GM08714 (cell line): ENCODE data around the gene RREB1.

ENCODE experiments used
- H3K4me3 ChIP-seq: fragments of 200-500 bp; sonication (Bioruptor generic); 2 replicates; pipeline ENCODE4 v1.5.1; 2014; ENCODE audit warnings: mild to moderate bottlenecking, low read length, inconsistent platforms
- ZNF274 ChIP-seq: IDR thresholded peaks from 2 replicates; pipeline ENCODE4 v1.6.1; 2012; ENCODE audit warnings: mild to moderate bottlenecking, low read depth, low read length

The RREB1 gene

DNA sequence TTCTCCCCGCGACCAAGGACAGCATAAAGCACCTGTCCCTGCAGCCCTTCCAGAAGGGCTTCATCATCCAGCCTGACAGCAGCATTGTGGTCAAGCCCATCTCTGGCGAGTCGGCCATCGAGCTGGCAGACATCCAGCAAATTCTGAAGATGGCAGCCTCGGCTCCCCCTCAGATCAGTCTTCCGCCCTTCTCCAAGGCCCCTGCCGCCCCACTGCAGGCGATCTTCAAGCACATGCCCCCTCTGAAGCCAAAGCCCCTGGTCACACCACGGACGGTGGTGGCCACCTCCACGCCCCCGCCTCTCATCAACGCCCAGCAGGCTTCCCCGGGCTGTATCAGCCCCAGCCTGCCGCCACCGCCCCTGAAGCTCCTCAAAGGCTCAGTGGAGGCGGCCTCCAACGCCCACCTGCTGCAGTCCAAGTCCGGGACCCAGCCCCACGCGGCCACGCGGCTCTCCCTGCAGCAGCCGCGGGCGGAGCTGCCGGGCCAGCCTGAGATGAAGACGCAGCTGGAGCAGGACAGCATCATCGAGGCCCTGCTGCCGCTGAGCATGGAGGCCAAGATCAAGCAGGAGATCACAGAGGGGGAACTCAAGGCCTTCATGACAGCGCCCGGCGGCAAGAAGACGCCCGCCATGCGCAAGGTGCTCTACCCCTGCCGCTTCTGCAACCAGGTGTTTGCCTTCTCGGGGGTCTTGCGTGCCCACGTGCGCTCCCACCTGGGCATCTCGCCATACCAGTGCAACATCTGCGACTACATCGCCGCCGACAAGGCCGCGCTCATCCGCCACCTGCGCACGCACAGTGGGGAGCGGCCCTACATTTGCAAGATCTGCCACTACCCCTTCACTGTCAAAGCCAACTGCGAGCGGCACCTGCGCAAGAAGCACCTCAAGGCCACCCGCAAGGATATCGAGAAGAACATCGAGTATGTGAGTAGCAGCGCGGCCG, 121.9 kb downstream of the RREB1 start:
- H3K4me3 ChIP-seq: no peak overlapping the region
- no peak for TF ChIP-seq ZNF274

DNA sequence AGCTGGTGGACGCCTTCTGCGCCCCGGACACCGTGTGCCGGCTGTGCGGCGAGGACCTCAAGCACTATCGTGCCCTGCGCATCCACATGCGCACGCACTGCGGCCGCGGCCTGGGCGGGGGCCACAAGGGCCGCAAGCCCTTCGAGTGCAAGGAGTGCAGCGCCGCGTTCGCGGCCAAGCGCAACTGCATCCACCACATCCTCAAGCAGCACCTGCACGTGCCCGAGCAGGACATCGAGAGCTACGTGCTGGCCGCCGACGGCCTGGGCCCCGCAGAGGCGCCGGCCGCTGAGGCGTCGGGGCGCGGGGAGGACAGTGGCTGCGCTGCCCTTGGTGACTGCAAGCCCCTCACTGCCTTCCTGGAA, 122.5 kb downstream of the RREB1 start:
- TF ChIP-seq ZNF274: no peak
- no peak overlapping the region for H3K4me3 ChIP-seq

DNA sequence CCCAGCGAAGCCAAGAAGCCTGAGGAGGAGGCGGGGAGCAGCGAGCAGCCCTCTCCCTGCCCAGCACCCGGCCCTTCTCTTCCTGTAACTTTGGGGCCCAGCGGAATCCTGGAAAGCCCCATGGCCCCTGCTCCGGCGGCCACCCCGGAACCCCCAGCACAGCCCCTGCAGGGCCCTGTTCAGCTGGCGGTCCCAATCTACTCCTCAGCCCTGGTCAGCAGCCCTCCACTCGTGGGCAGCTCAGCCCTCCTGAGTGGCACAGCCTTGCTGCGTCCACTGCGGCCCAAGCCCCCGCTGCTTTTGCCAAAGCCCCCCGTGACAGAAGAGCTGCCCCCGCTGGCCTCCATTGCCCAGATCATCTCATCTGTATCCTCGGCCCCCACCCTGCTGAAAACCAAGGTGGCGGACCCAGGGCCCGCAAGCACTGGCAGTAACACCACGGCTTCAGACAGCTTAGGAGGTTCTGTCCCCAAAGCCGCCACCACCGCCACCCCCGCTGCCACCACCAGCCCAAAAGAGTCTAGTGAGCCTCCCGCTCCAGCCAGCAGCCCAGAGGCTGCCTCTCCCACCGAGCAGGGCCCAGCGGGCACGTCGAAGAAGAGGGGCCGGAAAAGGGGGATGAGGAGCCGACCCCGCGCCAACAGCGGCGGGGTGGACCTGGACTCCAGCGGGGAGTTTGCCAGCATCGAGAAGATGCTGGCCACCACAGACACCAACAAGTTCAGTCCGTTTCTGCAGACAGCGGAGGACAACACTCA, 123.4 kb downstream of the RREB1 start:
- no peak overlapping the region for H3K4me3 ChIP-seq

DNA sequence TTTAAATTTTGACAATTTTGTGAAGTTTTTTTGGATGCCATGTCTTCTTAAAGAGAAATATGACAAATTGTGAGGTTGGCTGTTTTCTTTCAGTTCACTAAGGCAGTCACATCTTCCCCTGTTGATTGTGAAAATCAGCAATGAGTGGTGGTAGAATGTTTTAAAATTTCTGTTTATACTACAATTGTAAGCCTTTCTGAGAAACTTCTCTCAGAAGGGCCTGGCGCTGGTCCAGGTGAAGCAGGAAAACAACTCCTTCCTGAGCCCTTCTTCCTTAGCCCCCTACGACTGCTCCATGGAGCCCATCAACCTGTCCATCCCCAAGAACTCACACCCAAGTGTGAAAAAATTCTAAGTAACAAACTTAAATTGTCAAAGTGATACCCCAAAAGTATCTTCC, 124.6 kb downstream of the RREB1 start:
- H3K4me3 ChIP-seq: no peak overlapping the region
- TF ChIP-seq ZNF274: no peak

More for the DNA sequence above, 123.4 kb downstream of the RREB1 start:
- TF ChIP-seq ZNF274: no peak

DNA sequence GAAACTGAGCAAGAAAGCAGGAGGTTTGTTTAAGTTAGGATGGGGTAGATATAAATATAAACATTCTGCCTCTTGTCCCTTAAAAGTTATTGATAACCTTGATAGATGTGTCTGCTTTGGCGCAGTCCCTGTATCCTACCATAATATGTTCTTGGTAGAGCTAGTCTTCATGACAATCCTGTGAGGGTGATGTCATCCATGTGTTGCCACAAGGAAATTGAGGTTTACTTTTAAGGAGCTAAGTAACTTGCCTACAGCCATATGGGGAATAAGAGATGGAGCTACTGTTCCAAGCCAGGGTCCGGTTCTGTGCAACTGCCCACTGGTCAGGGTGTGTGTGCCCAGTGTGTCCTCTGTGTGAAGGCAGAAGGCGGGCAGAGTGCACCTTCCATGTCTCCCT, 126.8 kb downstream of the RREB1 start:
- TF ChIP-seq ZNF274: no peak
- H3K4me3 ChIP-seq: no peak overlapping the region

DNA sequence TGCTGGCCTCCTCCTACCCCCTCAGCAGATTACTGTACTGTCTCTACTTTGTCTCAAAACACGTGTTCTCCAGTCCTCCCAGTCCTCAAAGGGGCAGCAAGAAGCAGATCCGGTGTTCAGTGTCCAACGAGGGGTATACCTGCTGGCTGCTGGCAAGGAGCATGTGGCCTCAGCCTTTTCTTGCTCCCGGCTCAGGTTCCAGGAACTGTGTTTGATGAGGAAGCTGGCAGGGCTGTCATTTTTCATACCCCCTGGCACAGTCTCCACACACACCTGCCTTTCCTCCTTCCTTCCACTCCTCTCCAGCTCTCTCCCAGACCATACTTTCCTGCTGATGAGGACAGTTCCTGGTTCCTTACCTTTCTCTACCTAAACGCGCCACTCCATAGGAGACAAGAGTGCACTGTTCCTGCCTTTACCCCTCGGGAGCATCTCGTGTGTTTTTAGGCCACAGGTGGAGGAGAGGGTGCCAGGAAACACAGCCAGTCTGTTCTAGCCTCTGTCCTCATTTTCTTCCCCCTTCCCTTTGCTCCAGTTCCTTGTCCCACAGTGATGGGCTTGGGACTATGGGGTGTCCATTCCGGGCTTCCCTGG, 128.0 kb downstream of the RREB1 start:
- H3K4me3 ChIP-seq: no peak overlapping the region
- no peak for TF ChIP-seq ZNF274

DNA sequence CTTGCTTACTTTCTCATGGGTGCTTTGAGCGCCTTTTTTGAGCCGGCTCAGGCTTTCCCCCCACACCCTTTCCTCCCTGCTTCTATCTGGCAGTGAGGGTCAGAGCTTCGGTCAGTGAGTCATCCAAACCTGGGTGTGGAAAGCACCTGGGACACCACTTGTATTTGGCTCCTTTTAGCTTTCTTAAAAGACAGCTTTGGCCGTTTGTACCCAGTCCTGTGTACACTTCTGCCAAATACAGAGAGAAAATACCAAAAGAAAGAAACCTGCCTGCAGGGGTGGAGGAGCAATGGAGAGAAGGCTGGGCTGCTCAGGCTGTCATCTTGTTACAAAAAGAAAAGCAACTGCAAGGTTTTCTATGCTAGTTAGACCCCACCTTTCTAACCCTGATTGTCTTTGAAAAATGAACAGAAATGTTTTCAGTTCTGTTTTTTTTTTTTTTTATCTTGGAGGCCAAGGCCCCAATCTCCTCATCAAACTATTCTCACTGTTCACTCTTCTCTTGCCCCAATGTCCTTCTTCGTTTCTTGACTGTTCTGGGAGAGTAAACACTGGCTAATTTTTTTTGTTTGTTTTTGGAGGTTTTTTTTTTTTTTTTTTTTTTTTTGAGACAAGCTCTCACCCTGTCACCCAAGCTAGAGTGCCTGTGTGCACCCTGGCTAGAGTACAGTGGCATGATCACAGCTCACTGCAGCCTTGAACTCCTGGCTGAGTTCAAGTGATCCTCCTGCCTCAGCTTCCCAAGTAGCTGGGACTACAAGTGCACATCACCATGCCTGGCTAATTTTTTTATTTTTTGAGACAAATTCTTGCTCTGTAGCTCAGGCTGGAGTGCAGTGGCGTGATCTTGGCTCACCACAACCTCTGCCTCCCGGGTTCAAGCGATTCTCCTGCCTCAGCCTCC, 128.8 kb downstream of the RREB1 start:
- no peak for TF ChIP-seq ZNF274
- H3K4me3 ChIP-seq: no peak overlapping the region

DNA sequence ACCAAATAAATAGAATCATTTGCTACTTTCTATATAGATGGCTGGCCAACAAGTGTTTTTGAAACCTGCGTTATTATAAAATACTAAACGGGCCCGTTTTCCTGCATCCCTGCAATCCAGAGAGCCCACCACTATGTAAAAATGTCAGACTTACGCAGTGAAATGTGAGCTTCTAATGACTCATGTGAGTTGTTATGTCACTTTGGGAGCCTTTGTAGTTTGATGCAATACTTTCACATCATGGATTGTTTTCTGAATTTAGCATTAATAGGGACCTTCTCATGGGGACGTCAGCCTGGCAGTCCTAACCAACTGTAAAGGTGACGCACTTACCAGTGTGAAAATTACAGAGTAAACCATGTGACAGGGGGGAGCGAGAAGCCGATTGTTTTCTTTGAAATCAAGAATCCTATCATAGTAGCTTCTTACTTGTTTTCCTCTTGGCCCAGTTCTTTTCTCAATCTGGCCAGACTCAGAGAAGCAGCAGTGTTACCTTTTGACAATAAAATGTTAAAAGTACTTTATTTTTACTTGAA, 130.0 kb downstream of the RREB1 start:
- no peak overlapping the region for H3K4me3 ChIP-seq
- no peak for TF ChIP-seq ZNF274

DNA sequence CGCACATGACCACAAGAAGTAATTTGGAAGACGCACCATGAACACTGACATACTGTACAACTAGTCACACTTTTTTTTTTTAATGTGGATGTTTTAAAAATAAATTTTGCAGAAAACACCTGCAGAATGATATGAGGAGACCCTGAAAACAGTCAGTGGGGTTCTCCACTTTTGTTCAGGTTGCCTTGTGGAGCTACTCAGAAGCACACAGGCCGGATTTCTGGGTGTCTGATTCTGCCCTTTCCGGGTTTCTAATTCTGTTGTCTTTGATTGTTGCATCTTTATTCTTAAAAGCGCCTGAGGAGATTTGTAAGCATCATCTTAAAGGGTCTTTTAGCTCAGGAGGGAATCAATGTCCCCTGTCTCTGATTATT, 130.8 kb downstream of the RREB1 start:
- no peak for TF ChIP-seq ZNF274
- no peak overlapping the region for H3K4me3 ChIP-seq

DNA sequence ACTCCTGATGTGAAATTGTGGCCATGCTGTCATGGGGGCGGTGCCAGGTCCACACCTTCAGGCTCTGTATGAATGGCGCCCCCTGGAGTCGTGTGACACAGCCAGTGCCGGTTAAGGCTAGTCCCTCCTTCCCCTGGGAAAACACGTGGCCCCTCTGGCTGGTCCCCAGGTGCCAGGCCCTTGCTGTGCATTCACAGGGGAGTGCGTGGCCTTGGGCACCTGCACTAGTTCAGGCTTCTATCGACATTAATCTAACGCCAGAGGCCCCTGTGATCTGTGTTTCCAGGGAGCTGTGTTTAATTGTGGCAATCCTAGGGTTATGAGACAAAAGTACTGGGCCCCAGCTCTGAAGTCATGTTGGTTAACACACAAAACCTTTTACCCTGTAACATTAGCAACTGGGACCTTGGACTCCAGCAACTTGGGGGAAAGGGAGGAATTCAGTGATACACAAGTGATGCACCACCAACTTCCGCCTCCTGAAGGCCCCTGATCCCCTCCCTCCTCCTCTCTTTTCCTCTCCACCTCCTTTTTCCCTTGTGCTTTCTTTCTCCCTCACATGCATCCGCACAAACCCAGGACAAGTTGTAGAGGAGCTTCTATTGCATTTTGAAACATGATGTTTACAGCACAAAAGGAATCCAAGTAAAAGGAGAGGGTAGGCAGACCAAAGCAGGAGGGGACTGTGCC, 131.3 kb downstream of the RREB1 start:
- no peak for TF ChIP-seq ZNF274
- no peak overlapping the region for H3K4me3 ChIP-seq

DNA sequence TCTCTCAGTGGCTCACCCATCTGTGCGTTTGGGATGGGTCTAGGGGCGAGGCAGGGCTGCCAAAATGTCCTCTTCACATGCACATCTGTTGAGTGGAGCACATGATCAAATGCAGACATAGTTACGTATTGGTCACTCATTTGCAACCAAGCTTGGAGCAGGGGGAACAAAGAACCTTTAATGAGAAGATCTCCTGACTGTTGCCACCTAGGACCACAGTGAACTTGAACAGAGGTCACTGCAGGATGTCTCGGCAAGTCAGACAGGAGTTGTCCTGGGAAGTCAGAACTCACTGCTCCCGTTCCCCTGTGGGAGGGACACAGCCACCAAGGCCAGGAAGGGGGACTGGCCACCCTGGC, 131.8 kb downstream of the RREB1 start:
- TF ChIP-seq ZNF274: no peak
- H3K4me3 ChIP-seq: no peak overlapping the region

DNA sequence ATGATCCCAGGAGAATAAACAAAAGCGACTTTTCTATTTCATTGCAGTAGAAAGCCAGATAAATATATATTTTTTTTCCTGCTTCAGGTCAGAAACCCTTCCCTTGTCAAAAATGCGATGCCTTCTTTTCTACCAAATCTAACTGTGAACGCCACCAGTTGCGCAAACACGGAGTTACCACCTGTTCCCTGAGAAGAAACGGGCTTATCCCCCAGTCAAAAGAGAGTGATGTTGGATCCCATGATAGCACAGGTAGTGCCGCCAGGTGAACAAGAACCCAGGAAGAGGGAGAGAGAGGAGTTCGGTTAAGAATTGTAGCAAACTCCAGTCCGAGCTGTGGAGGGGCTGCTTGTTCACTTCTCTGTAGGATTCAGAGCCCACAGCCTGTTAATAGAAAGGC, 132.6 kb downstream of the RREB1 start:
- TF ChIP-seq ZNF274: no peak
- no peak overlapping the region for H3K4me3 ChIP-seq

DNA sequence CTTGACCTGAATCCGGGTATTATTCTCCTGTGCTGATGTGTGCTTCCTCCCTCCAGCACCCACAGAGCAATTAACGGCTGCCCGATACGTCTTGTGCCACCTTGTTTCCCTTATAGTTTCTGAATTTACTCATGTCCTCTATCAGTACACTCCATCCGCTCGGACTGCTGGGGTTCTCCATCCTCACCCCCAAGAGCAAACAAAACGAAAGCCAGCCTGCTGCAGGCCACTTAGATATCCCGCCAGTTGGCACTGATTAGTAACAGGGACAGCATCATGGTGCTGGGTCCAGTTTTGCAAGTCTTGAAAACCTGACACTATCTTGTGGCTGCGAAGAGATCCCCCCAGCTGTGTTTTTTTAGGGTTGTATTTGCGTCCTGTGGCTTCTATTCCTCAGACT, 133.4 kb downstream of the RREB1 start:
- no peak overlapping the region for H3K4me3 ChIP-seq
- no peak for TF ChIP-seq ZNF274
